Thymus (tissue), 11 donors: ENCODE data around the gene STON2. TPM values are rescaled to one million over a fixed set of nuclear protein-coding genes. Genes with fewer than 3 reads are reported as not detected.
"Not testable (repeated sequence)": the region's sequence is repeated elsewhere in the genome, so short reads cannot be mapped to it uniquely, and the experiment has no call there.

Source experiments
- DNase-seq, 9 donors: peaks; one replicate each; pipeline ENCODE4 v3.0.0-alpha.2; 2013; ENCODE audit warnings: low spot score in 9 of 9, low read depth in 6 of 9, missing footprints in 1 of 9
- H3K27ac ChIP-seq, 2 donors: one replicate each; pipeline ENCODE4 v1.5.1; 2013; ENCODE audit warnings: control low read depth in 1 of 2, low read depth in 1 of 2, low read length in 1 of 2, mild to moderate bottlenecking in 1 of 2, moderate library complexity in 1 of 2
- H3K27me3 ChIP-seq, 2 donors: one replicate each; pipeline ENCODE4 v1.5.1; 2013; ENCODE audit warnings: low read length in 1 of 2; ENCODE audit not compliant: control insufficient read depth in 2 of 2, insufficient read depth in 1 of 2
- H3K36me3 ChIP-seq, 2 donors: one replicate each; pipeline ENCODE4 v1.5.1; 2013; ENCODE audit warnings: low read length in 1 of 2, mild to moderate bottlenecking in 1 of 2, moderate library complexity in 1 of 2; ENCODE audit not compliant: control insufficient read depth in 2 of 2, insufficient read depth in 2 of 2
- H3K4me1 ChIP-seq, 2 donors: one replicate each; pipeline ENCODE4 v1.5.1; 2013; ENCODE audit warnings: low read length in 2 of 2; ENCODE audit not compliant: control insufficient read depth in 2 of 2, insufficient read depth in 2 of 2
- H3K4me3 ChIP-seq, 2 donors: one replicate each; pipeline ENCODE4 v1.5.1; 2013; ENCODE audit warnings: low read length in 2 of 2, control low read depth in 1 of 2, mild to moderate bottlenecking in 1 of 2
- H3K9me3 ChIP-seq, 2 donors: one replicate each; pipeline ENCODE4 v1.5.1; 2013; ENCODE audit warnings: low read length in 1 of 2, mild to moderate bottlenecking in 1 of 2; ENCODE audit not compliant: control insufficient read depth in 2 of 2, insufficient read depth in 1 of 2
- WGBS: extraction: QIAGEN DNeasy Blood & Tissue Kit; methylation state at CpG from one replicate; pipeline ENCODE4 v1.1.7; 2013; 5-methylcytosine and 5-hydroxymethylcytosine counted together
- polyA plus RNA-seq: library from polyadenylated mRNA; stranded (reverse); fragments of 200-250 nt; gene quantifications from one replicate; pipeline ENCODE4 v1.2.3, GENCODE V29; 2013
- total RNA-seq: library from RNA; stranded (reverse); fragments of 120-200 nt; gene quantifications from one replicate; pipeline ENCODE4 v1.2.4, GENCODE V29; 2013
- donor health status: healthy.

Gene STON2
- total and polyA plus RNA-seq, 2 donors: 5.4 to 6.1 TPM

DNA sequence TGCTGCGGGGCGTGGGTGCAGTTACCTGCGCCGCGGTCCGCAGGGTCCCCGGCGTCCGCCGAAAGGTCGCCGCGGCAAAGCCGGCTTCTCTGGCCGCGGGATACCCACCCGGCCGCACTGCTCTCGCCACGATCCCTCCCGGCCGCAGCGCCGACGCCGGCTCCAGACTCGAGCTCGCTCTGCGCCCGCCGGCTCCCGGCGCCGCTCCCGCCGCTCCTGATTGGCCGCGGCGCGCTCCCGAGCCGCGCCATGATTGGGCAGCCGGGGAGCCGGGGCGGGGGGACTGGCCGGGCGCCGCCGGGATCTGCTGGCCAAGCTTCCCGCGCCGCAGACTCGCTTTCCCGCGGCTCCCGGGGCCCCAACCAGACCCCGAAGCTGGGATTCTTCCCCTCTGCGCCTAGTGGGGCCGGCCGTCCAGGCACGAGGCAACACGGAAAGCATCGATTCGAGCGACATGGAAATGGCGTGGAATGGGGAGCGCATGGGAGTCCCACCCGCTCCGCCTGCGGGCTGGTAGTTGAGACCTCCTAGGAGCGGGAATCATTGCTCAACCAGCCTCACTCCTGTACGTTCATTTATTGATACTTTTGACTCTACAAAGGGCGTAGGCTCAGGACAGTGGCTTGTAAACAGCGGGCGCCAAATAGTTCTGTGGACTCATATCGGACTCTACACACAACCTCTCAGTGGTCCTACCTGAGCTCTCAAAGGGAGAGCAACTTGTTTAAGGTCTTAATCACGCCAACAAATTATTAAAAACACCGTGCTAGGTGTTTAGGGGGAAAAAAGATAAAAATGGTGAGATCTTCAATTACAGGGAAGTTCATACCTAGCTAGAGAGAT is 36.4 kb upstream of the STON2 start:
- Histone ChIP-seq H3K4me1 (peaks cover 10 to 19% of the 10 kb centered on the region in 2 donors), H3K4me3 (peak overlapping the region; percentile 57 to 61), H3K27ac (no peak overlapping the region), H3K27me3 (peaks cover 35 to 54% of the 10 kb centered on the region in 2 donors), H3K36me3 (no peaks in the 10 kb centered on the region), H3K9me3 (no peaks in the 10 kb centered on the region)
- DNase-seq: peak in 7 of 9 donors; percentile 32 to 73 (median 47)
- 2% methylated on average over 79 of the region's 79 CpGs for WGBS

DNA sequence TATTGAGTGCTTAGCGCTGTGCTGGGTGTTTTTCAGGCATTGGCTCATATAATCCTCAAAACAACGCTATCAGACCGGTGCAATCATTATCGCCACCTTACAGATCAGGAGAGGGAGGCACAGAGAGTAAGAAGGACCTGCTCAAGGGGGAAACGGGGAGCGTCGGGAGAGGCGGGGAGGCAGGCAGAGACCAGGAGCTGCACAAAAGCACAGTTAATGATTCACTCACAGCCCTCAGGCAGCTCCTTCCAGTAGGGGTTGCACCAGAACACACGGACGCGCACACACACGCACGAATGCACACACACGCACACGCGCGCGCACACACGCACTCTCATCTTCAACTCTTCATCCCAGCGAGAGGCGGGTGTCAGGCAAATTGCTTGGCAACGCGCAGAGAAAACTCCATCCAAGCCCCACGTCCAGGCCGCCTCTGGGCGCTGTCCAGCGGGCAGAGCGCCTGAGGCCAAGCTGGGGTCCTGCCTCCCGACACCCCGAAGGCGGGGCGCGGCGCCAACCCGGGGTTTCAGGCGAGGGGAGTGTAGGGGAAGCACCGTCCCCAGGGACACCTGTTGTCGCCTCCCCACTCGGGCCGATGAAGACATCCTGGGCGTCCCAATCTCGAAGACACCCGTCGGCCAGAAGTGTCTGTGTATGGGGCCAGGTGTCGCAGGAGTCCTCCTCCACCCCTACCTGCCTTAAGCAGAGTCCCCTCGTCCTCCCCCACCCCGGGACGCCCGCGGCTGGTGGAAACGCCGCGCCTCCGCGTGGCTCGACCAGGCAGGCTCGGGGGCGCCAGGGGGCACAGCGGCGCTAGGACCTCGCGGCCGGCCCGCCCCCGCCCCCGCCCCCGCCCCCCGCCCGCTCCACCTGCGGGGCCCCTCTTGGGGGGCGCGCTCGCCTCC is 35.5 kb upstream of the STON2 start:
- H3K27ac ChIP-seq: no peak overlapping the region
- H3K4me3 ChIP-seq: peak overlapping the region; percentile 46 to 61
- DNase-seq: peak in 7 of 9 donors; percentile 12 to 60 (median 23)
- no peaks in the 10 kb centered on the region for H3K36me3 ChIP-seq
- 1% methylated on average over 73 of the region's 73 CpGs for WGBS
- H3K27me3 ChIP-seq: peaks cover 35 to 54% of the 10 kb centered on the region in 2 donors
- peaks cover 10 to 19% of the 10 kb centered on the region in 2 donors for H3K4me1 ChIP-seq
- H3K9me3 ChIP-seq: no peaks in the 10 kb centered on the region

DNA sequence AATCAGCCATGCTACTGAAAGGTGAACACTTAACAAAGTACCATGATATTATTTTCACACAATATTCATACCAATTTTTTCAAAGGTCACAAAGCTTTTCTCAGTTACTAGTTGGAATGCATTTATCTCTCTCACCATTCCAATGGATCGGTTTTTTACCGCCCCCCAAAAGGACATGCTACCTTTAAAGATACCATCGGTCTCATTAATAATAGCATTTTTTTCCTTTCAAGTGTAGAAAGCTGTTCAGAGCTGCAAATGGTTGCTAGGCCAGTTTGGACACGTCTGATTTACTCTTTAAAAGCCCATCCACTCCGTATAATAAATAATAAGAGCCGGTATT is 34.9 kb upstream of the STON2 start:
- 43% methylated on average over 6 of the region's 6 CpGs for WGBS
- H3K4me1 ChIP-seq: peaks cover 10 to 19% of the 10 kb centered on the region in 2 donors
- H3K9me3 ChIP-seq: no peaks in the 10 kb centered on the region
- DNase-seq: no peak
- H3K27me3 ChIP-seq: peaks cover 35 to 52% of the 10 kb centered on the region in 2 donors
- no peaks in the 10 kb centered on the region for H3K36me3 ChIP-seq
- H3K27ac ChIP-seq: no peak overlapping the region
- H3K4me3 ChIP-seq: peak overlapping the region; percentile 46 to 61

DNA sequence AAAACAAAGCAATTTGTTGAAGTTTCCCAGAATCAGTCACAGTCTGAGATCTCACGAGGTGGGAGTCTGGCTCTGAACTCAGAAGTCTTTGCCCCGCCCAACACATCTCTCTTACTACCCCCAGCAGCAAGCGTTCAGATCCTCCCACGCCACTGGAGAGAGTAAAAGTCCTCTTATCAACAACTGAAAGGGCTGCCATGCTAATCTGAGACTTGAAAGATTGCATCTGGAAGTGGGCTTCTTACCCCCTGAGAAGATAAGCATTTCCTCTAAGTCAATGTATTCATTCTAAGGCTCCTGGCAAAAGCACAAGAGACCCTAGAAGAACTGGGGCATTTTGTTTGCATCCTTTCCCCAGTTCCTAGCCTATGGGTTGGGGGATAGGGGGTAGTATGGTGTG is 34.1 kb upstream of the STON2 start:
- peaks cover 10 to 19% of the 10 kb centered on the region in 2 donors for H3K4me1 ChIP-seq
- 83% methylated on average over 4 of the region's 4 CpGs for WGBS
- no peak overlapping the region for H3K4me3 ChIP-seq
- no peaks in the 10 kb centered on the region for H3K9me3 ChIP-seq
- H3K36me3 ChIP-seq: no peaks in the 10 kb centered on the region
- peak in 1 of 9 donors; percentile 24 for DNase-seq
- no peak overlapping the region for H3K27ac ChIP-seq
- H3K27me3 ChIP-seq: peaks cover 35 to 49% of the 10 kb centered on the region in 2 donors

DNA sequence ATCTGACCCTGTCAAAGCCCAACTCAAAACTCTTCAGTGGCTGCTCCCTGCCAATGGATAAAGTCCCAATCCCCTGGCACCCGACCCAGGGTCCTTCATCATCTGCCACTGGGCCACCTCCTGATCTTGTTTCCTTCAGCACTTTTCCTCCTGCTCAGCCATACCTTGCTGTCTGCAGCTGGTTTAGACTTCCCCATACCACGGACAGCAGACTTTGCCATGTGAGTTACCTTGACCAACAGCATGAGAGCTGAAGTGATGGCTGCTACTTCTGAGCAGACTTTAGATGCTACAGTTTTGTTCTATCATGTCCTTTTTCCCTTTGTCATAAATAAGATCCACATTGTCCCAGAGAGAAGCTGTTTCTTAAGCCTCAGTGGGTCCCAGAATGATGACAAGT is 33.3 kb upstream of the STON2 start:
- WGBS: 84% methylated on average over 2 of the region's 2 CpGs
- no peak for DNase-seq
- H3K27me3 ChIP-seq: peaks cover 30 to 45% of the 10 kb centered on the region in 2 donors
- peaks cover 10 to 19% of the 10 kb centered on the region in 2 donors for H3K4me1 ChIP-seq
- no peak overlapping the region for H3K27ac ChIP-seq
- no peaks in the 10 kb centered on the region for H3K9me3 ChIP-seq
- no peaks in the 10 kb centered on the region for H3K36me3 ChIP-seq
- H3K4me3 ChIP-seq: no peak overlapping the region

DNA sequence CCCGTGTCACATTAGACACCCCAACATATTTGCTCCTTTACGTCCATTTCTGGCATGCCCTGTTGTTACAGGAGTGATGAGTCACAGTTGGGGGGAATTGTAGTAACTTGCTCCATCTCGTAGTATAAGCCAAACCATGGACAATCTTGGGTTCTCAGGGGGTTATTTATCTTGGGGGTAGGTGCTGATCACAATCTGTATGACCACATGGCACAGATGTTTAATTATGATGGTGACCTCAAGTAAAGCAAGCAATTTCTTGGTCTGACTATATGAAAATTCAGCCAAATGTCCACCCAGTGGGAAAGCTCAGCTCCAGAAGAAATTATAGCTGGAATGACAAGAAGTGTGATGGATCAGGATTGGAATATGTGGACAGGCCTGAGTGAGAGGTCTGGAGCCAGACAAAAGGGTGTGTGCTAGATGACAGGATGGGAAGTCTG is 32.1 kb upstream of the STON2 start:
- DNase-seq: no peak
- Histone ChIP-seq H3K4me1 (peaks cover 10 to 19% of the 10 kb centered on the region in 2 donors), H3K36me3 (no peaks in the 10 kb centered on the region), H3K4me3 (no peak overlapping the region), H3K27me3 (peaks cover 25 to 36% of the 10 kb centered on the region in 2 donors), H3K9me3 (no peaks in the 10 kb centered on the region), H3K27ac (no peak overlapping the region)
- WGBS: 91% methylated on average over 3 of the region's 3 CpGs

DNA sequence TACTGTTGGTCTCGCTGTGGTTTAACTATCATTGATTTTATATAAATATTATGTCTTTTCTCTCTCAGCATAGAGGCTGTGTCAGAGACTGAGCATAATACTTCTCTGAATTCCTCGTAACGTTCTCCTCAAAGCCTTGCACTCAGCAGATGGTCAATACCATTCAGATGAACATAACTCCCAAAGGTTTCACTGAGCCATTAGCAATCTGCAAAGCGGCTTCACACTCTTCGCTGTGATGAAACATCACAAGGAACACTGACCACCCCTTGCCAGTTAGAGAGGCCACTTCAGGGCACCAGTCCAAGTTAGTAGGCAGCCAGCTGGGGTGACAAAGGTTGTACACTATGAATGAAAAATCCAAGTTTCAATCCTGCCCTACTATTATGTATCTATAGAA is 30.1 kb upstream of the STON2 start:
- H3K27ac ChIP-seq: no peak overlapping the region
- no peaks in the 10 kb centered on the region for H3K36me3 ChIP-seq
- H3K4me1 ChIP-seq: peaks cover 1 to 9% of the 10 kb centered on the region in 2 donors
- WGBS: 98% methylated on average over 5 of the region's 5 CpGs
- H3K9me3 ChIP-seq: no peaks in the 10 kb centered on the region
- H3K27me3 ChIP-seq: peaks cover 11 to 19% of the 10 kb centered on the region in 2 donors
- no peak for DNase-seq
- H3K4me3 ChIP-seq: no peak overlapping the region

DNA sequence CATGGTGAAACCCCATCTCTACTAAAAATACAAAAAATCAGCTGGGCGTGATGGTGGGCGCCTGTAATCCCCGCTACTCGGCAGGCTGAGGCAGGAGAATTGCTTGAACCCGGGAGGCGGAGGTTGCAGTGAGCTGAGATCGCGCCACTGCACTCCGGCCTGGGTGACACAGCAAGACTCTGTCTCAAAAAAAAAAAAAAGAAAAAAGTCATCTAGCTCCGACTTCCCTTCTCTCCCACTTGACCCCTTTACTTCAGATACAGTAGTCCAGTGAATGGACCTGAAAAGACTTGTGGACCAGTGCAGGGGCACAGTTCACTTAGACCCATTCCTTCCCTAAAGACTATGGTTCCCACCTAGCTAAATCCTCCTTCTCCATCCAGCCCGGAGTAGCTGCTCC is 29.6 kb upstream of the STON2 start:
- H3K36me3 ChIP-seq, H3K4me3 ChIP-seq, H3K4me1 ChIP-seq, DNase-seq, H3K27ac ChIP-seq, H3K9me3 ChIP-seq: not testable (repeated sequence)
- peaks cover 7 to 15% of the 10 kb centered on the region in 2 donors for H3K27me3 ChIP-seq
- WGBS: 93% methylated on average over 11 of the region's 11 CpGs

DNA sequence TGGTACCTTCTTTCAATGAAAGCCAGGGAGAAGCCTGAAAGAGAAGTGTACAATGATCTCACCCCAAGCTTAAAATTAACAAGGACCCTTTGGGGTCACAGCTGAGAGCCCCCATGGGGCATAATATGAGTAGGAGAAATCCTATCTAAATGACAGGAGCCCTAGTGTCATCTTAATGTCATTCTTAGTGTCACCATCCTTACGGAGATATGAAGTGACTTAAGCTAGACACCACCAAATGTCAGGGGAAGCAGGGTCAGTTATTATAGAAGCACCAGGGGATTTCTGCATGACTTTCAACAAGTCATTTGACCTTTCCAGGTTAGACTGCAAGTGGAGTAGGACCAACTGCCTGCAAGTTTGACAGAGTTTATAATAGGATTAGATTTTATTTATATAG is 28.9 kb upstream of the STON2 start:
- Histone ChIP-seq H3K9me3 (no peaks in the 10 kb centered on the region), H3K27me3 (peaks cover under 1 to 7% of the 10 kb centered on the region in 2 donors), H3K4me3 (no peak overlapping the region), H3K36me3 (no peaks in the 10 kb centered on the region), H3K27ac (no peak overlapping the region), H3K4me1 (peaks cover 0 to 3% of the 10 kb centered on the region in 2 donors)
- DNase-seq: no peak
- 98% methylated on average over 1 of the region's 1 CpG for WGBS
